Retinal pigment epithelial cell (primary cell): ENCODE results near the gene TMEM69.
"Not testable (repeated sequence)": the region's sequence is repeated elsewhere in the genome, so short reads cannot be mapped to it uniquely, and the experiment has no call there.

Experiments
- DNase-seq: peaks from one replicate; pipeline ENCODE4 v3.0.0-alpha.2; 2010; ENCODE audit warnings: low read depth
- H3K4me3 ChIP-seq: 2 replicates; pipeline ENCODE4 v1.5.1; 2011; ENCODE audit warnings: mild to moderate bottlenecking, low read length, control low read depth, moderate library complexity
- CTCF ChIP-seq: conservative IDR thresholded peaks from 2 replicates; pipeline ENCODE4 v1.5.1; 2011; ENCODE audit warnings: low read depth, low read length, control low read depth, inconsistent platforms

TMEM69 gene

GRCh38 chr1:45686288-45687013 lies 1.5 kb upstream of the TMEM69 start, which contains the start of gene GPBP1L1:
Gene GPBP1L1, minus strand, starts transcription at chr1:45686533. Its CDS starts 27,446 bp downstream, at chr1:45659087.
- peak within 1 kb of the TSS; percentile 98 for H3K4me3 ChIP-seq
- no peak for TF ChIP-seq CTCF
- peak; percentile 89 for DNase-seq

GRCh38 chr1:45687014-45687753 lies 797 bp upstream of the TMEM69 start:
- peak; percentile 96 for DNase-seq
- TF ChIP-seq CTCF: no peak
- peak overlapping the region; percentile 98 for H3K4me3 ChIP-seq

GRCh38 chr1:45693811-45694210 lies 5.8 kb downstream of the TMEM69 start:
- DNase-seq: not testable (repeated sequence)

GRCh38 chr1:45694823-45695222 lies 6.8 kb downstream of the TMEM69 start:
- DNase-seq: no peak
- H3K4me3 ChIP-seq: no peak overlapping the region
- no peak for TF ChIP-seq CTCF

More at GRCh38 chr1:45693811-45694210, 5.8 kb downstream of the TMEM69 start:
- H3K4me3 ChIP-seq: not testable (repeated sequence)

- DNase-seq: no peak
- no peak for TF ChIP-seq CTCF
- no peak overlapping the region for H3K4me3 ChIP-seq
Measured at GRCh38 chr1:45704637-45705036, 16.7 kb downstream of the TMEM69 start.

- TF ChIP-seq CTCF: no peak
- DNase-seq: no peak
- H3K4me3 ChIP-seq: no peak overlapping the region
Measured at GRCh38 chr1:45713711-45714110, 25.7 kb downstream of the TMEM69 start.

- DNase-seq: no peak
- no peak for TF ChIP-seq CTCF
- no peak overlapping the region for H3K4me3 ChIP-seq
Measured at GRCh38 chr1:45716700-45717099, 28.7 kb downstream of the TMEM69 start.

GRCh38 chr1:45717386-45717785 lies 29.4 kb downstream of the TMEM69 start:
- not testable (repeated sequence) for DNase-seq, H3K4me3 ChIP-seq
